HG03521 (cell line): ENCODE measurements around the gene TNS1.

Experiments used
- ATAC-seq: cut with Tn5 transposase; IDR thresholded peaks from one replicate; pipeline ENCODE4 v1.9.1; 2021; ENCODE audit warnings: mild to moderate bottlenecking, moderate library complexity; ENCODE audit not compliant: unreplicated experiment

Gene TNS1

GRCh38 chr2:217880287-217880889 is 122.4 kb downstream of the TNS1 start:
- ATAC-seq, result no peak

GRCh38 chr2:217878915-217879590 is 123.7 kb downstream of the TNS1 start:
- no peak for ATAC-seq

GRCh38 chr2:217877866-217878265 is 124.9 kb downstream of the TNS1 start:
- ATAC-seq, result no peak

DNA sequence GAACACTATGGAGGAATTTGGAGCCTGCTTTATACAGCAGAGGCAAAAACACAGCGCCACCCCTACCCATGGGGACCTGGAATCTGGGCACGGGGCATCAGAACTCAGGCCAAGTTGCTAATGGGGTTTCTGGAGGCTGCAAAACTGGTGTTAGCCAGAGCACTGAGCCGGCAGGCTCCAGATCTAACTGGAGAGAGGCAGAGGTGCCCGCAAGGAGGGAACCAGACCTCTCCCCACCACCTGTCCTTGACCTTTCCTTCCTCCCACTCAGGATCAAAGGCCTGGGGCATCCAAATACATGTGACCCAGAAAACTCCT is 126.6 kb downstream of the TNS1 start:
- no peak for ATAC-seq

GRCh38 chr2:217875556-217876252 is 127.1 kb downstream of the TNS1 start:
- ATAC-seq, result no peak

GRCh38 chr2:217875138-217875537 is 127.7 kb downstream of the TNS1 start:
- no peak for ATAC-seq

DNA sequence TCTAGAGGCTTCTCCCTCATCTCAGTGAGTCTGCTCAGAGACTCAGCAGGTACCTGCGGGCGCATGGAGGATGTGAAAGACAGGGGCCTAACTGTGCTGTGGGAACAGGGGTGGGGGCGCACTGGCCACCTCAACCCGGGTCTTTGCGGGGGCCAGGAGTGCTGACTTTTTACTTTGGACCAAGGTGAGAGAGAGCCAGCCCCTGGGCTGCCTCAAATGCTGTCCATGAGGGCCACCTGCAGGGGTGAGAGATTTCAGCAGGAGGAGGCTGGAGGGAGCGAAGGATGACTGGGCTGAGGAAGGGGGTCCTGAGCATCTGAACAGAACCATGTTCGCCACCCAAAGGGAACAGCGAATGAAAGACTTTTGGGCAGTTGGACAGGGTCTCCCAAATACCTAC is 129.4 kb downstream of the TNS1 start:
- ATAC-seq, result no peak

- no peak for ATAC-seq
These were observed 130.5 kb downstream of the TNS1 start for GRCh38 chr2:217872319-217872718.

DNA sequence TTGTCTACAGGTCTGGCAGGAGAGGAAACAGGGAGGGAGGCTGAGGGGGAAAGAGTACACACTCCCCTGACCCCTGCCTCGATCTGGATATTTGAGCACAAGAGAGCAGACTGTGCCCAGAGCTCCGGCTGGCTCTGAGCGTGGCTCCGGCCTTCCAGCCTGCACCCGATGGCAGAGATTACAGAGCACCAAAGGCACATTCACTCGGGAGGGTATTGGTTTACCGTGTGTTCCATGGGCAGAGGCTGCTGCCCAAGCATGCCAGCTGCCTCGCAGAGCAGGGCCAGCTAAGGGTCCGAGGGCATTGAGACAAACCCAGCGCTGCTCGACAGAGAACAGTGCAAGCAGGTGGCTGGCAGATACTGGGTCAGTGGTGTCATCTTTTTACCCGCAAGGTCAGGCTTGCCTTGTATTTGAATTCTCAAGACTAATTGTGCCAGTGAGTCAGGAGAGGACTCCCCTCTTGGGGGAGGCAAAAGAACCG is 132.2 kb downstream of the TNS1 start:
- ATAC-seq, result no peak

DNA sequence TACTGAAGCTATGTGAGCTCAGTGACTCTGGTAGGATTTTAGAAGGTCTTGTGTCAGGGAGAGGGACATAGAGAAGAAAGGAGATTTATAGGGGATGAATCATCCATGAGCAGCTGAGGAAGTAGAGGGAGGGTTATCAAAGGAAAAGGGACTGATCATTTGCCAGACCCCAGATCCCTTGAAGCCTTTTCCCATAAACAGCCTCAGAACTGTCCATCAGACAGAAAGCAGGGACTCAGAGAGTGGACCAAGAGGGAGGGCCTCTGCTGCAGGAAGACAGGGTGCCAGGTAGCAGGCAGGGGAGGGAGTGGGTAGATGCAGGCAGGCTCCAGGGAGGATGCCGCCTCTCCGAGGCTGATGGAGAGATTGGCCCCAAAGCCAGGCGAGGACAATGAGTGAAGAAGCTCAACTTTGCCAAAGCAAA is 133.9 kb downstream of the TNS1 start:
- ATAC-seq, result no peak

GRCh38 chr2:217868265-217868892 is 134.4 kb downstream of the TNS1 start:
- ATAC-seq, result no peak

- no peak for ATAC-seq
These were observed 136.3 kb downstream of the TNS1 start for GRCh38 chr2:217866457-217866856.

DNA sequence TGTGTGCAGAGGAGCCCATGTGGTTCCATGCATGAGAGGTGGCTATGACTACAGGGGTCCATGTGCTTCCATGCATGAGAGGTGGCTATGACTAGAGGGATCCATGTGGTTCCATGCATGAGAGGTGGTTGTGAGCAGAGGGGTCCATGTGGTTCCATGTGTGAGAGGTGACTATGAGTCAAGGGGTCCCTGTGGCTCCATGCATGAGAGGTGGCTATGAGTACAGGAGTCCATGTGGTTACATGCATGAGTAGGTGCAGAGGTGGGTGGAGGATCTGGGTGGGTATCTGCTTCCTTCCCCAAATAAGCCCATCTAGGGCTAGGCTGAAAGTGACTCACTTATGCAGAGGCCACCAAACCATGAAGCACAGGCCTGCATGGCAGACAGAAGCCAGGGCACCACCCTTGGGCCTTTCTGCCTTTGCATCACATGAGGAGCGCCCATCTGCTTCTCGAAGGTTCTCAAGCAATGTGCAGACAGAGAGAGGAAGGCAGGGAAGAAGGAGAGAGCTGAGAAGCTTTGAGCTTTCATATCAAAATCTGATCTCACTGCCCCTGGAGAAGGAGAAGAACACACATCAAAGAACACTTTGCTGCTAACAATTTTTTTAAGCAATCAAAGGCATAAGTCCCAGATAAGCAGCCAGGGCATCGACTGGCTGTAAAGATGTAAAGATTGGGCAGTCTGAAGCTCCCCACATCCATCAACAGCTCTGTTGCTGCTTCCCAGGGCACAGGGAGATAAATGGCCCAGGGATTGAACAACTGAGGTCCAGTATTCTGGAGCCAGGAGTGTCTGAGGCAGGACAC is 137.6 kb downstream of the TNS1 start:
- no peak for ATAC-seq

GRCh38 chr2:217863883-217864282 is 138.9 kb downstream of the TNS1 start:
- no peak for ATAC-seq

DNA sequence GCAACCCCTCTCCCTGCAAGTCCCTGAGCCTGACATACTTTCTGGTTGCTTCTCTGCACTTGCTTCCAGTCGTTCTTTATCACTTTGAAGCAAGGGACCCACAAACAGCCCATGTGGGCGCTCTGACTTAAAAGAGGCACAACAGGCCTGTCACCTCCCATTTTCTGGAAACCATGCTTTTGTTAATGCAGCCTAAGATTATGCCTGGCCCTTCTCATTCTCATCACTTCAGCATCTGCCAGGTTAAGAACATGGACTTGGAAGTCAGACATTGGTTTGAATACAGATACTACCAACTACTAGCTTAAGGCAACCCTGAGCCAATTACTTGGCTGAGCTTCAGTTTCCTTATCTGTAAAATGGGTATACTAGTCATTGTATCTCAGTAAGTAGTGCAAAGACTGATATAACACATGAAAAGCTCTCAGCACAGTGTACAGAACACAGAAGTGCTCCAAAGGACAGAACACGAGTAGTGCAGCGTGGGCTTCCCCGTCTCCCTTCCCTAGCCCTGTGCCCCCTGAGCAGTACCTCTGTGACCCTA is 141.4 kb downstream of the TNS1 start:
- no peak for ATAC-seq

- no peak for ATAC-seq
These were observed 142.9 kb downstream of the TNS1 start for GRCh38 chr2:217859926-217860325.

DNA sequence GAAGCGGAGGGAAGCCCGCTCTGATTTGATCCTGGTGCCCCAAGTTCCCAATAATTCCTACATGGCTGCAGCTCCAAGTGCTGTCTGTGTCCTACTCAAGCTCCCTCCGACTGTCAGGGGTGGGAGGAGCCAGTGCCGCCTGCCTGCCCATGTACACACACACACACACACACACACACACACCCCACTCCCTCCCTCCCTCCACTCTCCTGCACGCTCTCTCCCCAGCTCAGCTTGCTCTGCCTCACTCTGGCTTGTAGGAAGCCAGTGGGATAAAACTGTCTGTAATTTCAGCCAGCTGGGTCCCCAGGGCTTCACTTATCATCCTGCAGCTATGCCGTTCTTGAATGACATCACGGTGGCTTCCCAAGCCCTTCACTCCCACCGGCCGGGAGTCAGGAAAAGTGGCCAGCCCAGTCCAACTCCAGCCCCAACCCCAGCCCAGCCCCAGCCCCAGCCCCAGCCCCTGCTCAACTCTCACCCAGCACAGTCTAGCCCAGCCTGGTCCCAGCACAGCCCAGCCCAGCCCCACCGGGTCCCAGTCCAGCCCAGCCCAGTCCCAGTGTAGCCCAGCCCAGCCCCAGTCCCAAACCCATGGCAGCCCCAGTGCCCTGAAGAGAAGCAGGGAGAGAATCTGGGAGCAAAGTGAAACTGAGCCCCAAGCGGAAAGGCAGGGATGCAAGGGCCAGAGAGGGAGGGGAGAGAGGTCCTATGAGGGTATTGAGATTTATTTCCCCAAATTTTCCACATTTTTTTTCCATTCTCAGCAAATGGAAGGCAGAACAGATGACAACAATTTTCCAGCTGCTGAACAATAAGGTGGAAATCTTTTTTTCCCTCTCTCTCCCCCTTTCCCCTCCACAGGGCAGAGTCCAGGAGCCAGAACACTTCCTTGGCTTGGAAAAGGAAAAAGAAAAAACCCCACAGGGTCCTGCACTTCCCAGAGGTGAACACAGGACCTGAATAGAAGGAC is 144.0 kb downstream of the TNS1 start:
- ATAC-seq, result no peak

GRCh38 chr2:217857624-217858506 is 144.9 kb downstream of the TNS1 start:
- ATAC-seq, result no peak

GRCh38 chr2:217856871-217857270 is 145.9 kb downstream of the TNS1 start:
- ATAC-seq, result no peak
